ENCODE data around the gene HNF1B. TPM values are rescaled to one million over a fixed set of nuclear protein-coding genes. Genes with fewer than 3 reads are reported as not detected.

The HNF1B gene
- total and polyA plus RNA-seq, 2 donors (not counting 3 experiments of a cell fraction or from before 2014, with no cell fraction given): not detected

- ChIA-PET CTCF (interaction anchor here (0.6 to 5.1 kb wide), 22 partner anchors 9 to 1796 kb away, joined by 3 to 128 read pairs (median 4); partner anchors contain the start of gene SYNRG), POLR2A (interaction anchor here (0.6 kb wide), 1 partner anchor 11 kb away, joined by 3 read pairs; no protein-coding TSS in a partner anchor)
- H3K79me2 ChIP-seq (ENCODE audit: control insufficient read depth, insufficient read depth, low read length): no peaks in the 10 kb centered on the region
- BruUV-seq (replicated peaks): no TSS peak
- no peaks in the 10 kb centered on the region for H3K9me1 ChIP-seq (replicated peaks; ENCODE audit: control insufficient read depth, extremely low read depth, insufficient read depth, low read length)
- H2AFZ ChIP-seq (ENCODE audit: low read depth, low read length): no peak overlapping the region
- H3K27me3 ChIP-seq (ENCODE audit: control insufficient read depth in 2 of 2, insufficient read depth in 2 of 2, low read length in 2 of 2): no peaks in the 10 kb centered on the region
- no peak overlapping the region for H3K4me2 ChIP-seq (ENCODE audit: insufficient read depth, low read length)
- no peaks in the 10 kb centered on the region for H3K9me3 ChIP-seq (replicated peaks; ENCODE audit: control insufficient read depth, insufficient read depth, low read length)
- TF ChIP-seq POLR2AphosphoS5 (IDR thresholded peaks at IDR 0.05; ENCODE audit: insufficient read depth, low read depth, low read length): no peak
- TF ChIP-seq EZH2 (IDR thresholded peaks at IDR 0.05; ENCODE audit: borderline replicate concordance, low read depth, low read length, severe bottlenecking): no peak
- TF ChIP-seq MYC (IDR thresholded peaks at IDR 0.05; ENCODE audit: low read depth, low read length): no peak
- peak; percentile 45 to 49 for TF ChIP-seq CTCF (IDR thresholded peaks at IDR 0.05; ENCODE audit: extremely low read depth in 1 of 2, insufficient read depth in 1 of 2, low read depth in 1 of 2, low read length in 2 of 2)
- no peak overlapping the region for H3K4me3 ChIP-seq (replicated peaks in 1 of 3; ENCODE audit: insufficient read depth in 1 of 3, low read depth in 1 of 3, low read length in 3 of 3)
- DNase-seq (ENCODE audit: low read depth, low spot score): peak; percentile 62
- no peaks in the 10 kb centered on the region for H3K36me3 ChIP-seq (ENCODE audit: control insufficient read depth in 2 of 2, extremely low read depth in 1 of 2, insufficient read depth in 2 of 2, low read length in 2 of 2)
- H4K20me1 ChIP-seq (replicated peaks; ENCODE audit: control insufficient read depth, extremely low read depth, insufficient read depth, low read length): no peaks in the 10 kb centered on the region
- no peak overlapping the region for H3K9ac ChIP-seq (replicated peaks; ENCODE audit: extremely low read depth, insufficient read depth, low read length)
- H3K4me1 ChIP-seq (ENCODE audit: control insufficient read depth, extremely low read depth, insufficient read depth, low read length): peaks cover 30% of the 10 kb centered on the region
- dilution Hi-C loops (cut with MboI; ENCODE audit: extremely low pct_ligation_motif_present, low sequenced_read_pairs) (no loop called here), intact Hi-C loops (cut with micrococcal nuclease) (loop anchor here (1.0 to 10.0 kb wide), 4 partner anchors 51 to 194 kb away; no protein-coding TSS in a partner anchor)
- FAIRE-seq: no peak
- H3K27ac ChIP-seq (ENCODE audit: insufficient read depth, low read depth, low read length): peak overlapping the region; percentile 80
These were observed 94.3 kb downstream of the HNF1B start for GRCh38 chr17:37650419-37651003.

Measured in endothelial cell of umbilical vein (primary cell).